CD4-positive, alpha-beta T cell treated with Interleukin-10 for 1 hour (primary cell): ENCODE results near the gene P2RX1.

Source experiments
- DNase-seq: peaks from one replicate; pipeline ENCODE4 v3.0.0-alpha.2; 2020

Gene P2RX1

DNA sequence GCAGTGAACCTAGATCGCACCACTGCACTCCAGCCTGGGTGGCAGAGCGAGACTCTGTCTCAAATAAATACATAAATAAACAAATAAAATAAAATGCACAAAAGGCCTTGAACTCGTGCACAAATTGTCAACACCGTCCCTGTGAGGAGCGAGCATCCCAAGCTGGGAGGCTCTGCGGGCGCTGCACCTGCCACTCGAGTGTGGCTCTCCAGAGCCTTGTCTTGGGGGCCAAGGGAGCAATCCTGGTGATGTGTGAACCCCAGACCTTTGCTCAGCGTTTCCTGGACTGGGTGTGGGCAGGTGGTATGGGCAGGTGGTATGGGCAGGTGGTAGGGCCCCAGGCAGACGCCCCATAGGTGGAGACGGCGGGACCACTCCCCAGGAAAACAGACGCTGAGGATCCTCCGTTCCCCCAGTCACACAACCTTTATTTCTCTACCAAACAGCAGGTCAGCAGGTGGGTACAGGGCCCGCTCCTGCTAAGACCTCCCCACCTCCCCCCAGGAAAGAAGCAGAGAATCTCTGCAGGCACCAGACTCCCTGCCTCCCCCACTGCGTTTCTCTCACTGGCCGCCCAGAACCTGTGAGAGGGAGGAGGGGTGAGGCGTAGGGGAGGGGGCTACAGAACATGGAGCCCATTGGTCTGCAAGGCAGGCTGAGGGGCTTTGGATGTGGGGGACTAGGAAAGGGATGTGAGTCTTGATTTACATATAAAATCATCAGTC is 7.4 kb upstream of the P2RX1 start:
- DNase-seq: no peak

DNA sequence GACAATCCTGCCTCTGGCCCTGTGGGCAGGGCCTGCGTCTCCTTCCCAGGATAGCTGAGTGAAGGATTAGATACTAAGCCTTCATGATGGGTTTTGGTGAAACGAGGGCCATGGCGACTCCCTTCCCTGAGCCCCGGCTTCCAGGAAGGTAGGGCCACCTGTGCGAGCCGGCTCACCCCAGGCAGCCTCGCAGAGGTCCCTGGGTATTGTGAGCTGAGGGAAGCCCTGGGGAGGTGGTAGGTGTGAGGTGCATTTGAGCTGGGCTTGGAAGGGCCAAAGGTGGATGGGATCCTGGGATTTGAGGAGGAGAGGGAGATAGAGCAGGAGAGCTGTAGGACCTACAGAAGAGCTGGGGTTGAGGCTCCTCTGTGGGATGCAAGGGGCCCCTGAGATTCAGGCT is 6.5 kb upstream of the P2RX1 start:
- DNase-seq: no peak

DNA sequence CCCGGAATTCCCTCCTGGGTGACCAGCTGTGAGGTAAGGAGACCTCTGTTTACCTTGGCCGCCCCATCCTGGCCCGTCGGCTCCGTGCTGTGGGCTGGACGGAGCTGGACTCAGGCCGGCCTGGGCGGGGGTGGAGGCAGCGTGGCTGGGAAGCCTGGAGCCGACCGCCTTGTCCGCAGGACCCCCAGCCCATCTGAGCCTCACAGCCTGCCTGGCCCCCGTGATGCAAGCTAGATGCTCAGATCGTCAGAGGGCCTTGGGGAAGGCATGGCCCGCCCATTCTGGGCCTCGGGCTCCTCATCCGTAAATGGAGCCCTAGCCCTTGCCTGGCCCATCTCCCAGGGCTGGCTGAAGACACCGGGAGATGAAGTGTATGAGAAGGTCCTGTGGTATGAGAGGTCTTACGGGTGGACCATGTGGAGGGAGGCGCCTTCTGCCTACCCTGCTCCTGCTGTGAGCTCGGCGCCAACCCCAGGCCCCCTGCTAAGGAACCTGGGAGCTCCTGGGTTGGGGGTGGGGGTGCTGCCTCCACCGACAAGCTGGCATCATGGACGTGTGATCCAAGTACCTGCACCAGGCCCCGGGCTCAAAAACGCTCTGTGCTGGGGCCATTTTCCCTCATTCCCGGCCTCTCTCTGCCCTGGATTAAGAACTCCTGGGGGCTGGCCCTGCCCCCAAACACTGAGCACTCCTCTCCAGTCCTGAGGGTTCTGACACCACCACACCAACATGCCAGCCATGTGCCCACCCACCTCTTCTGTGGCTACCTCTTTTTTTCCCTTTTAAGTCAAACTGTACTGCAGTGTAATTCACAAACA is 5.4 kb upstream of the P2RX1 start:
- DNase-seq: no peak

DNA sequence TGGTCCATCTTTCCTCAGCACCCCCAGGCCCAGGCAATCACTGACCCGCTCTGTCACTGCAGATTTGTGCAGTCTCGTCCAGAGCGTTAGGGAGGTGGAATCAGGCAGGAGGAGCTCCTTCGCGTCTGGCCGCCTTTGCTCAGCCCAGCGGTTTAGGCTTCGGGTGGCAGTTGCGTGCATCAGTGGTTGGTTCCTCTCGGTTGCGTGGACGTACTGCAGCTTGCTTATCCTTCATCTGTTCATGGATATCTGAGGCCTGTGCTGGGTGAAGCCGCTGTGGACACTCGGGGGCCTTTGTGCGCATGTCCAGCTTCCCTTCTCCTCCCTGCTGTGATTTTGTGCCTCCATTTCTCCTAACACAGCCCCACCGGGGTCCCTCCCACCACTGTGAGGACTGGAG is 4.7 kb upstream of the P2RX1 start:
- DNase-seq: no peak

DNA sequence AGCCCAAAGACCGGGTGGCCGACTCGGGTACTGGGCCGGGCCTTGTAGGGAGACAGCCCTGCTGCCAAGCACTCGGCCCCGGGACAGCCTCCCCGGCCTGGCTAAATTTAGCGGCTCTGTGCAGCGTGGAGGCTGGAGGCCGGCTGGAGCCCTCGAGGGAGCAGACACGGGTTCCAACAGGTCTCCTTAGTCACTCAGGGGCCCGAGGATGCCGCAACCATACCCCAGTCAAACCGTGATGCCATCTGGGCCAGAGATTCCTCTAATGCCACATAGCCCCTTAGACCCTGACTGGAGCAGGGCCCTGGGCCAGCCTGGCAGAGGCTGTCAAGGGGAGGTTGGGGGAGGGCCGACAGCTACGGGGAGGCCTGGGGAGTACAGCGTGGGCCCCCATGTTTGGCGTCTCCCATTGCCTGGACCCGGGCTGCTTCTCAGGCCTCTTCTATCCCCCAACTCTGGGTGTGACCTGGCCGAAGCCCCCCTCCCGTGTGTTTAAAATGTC is 2.9 kb upstream of the P2RX1 start:
- no peak for DNase-seq

DNA sequence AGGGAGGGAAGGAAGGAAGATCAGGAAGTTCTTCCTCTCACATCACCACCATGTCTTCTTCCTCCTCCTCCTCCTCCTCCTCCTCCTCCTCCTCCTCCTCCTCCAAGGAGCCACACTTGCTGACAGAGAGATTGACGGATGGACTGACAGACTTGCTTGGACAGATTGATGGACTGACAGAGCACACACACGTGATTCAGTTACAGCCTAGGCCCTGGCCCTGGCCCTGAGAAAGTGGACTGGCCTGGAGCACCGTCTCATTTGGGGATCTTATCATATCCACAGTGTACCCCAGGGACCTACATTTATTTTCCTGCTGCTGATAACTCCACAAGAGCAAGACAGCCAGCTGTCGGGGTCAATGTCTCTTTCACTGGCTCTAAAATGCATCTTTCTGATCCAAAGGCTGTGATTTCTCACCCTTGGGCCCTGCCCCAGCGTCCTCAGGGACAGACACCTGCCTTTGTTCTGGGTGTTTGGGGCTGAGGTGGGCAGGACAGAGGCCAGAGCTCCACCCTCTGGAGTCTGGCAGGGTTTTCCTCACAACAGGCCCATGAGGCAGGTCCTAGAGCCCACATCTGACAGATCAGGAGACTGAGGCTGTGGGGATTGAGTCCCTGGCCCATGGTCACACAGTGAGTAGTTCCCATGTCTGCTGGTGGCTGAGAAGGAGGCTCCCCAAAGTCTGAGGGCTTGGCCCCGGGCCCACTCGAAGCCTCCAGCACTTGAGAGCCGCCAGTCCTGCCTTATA is 2.3 kb upstream of the P2RX1 start:
- no peak for DNase-seq

DNA sequence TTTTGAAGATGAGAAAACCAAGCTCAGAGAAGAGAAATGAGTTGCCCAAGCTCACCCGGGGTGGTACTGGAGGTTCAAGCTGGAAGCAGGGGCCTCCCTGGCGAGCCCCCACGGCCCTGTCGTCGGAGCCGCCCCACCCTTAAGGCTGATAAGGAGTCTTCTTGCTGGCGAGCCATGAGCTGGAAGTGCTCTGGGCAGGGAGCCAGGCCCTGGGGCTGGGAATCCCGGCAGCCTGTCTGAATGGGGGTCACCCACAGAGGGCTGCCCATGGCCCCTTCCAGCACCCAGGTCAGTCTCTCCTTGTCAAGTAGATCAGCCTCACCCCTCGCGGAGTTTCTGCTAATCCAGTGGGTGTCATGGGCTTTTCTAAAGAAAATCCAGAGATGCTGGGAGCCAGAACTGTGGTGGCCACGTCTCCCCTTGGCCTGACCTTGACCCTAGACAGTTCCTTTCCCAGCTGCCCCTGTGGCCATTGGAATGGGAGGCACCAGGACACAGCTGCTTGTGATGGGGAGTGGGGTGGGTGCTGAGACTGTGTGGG is 1.2 kb upstream of the P2RX1 start:
- DNase-seq: no peak

DNA sequence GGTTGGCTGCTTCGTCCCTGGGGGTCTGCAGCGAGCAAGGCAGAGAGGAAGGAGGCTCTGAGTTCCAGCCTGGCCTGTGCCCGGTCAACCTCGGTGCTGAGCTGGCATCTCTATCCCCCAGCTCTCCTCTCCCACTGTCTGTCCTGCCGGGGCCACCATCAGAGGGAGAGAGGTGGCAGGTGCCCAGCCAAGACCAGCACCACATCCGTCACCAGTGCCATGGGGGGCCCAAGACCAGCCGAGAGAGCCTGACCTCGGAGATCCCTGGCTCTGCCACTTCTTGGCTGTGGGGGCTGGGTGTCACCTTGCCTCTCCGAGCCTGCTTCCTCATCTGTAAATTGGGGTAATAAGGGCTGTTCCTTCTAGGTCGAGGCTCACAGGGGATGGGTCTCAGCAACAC is 560 bp upstream of the P2RX1 start:
- no peak for DNase-seq

DNA sequence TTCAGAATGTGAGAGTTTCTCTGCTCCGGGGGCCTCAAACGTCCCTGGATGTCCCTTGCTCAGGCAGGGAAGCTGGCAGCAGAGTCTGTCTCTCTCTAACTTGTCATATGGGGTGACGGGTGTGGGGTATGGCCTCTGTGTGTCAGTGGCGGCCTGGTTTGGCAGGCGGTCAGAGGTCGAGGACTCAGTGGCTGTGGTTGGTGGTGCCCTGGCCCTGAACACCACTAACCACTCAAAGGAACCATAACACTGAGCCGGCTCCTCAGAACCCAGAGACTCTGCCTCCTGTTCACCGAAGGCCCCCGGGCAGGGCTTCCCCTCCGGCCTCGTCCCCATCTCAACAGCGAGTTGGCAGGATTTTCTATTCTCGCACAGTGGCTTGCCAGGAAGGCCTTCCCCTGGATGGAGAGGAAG is 677 bp downstream of the P2RX1 start:
- DNase-seq: no peak

DNA sequence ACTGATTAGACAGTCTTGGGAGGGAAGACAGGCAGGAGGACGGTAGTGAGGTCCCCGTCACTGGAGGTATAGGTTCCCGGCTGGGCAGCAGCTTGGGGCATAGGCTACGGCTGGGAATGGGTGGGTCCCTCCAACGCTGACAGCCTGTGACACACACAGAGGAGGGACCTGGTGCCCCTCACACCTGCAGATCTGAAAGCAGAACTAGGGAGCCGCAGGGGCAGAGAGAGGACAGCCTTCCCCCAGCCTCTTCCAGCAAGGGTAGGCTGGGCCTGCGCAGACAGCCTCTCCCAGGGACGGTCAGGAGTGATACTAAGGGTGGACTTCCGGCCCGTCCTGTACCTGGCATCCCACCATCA is 2.0 kb downstream of the P2RX1 start:
- DNase-seq: peak; percentile 12

DNA sequence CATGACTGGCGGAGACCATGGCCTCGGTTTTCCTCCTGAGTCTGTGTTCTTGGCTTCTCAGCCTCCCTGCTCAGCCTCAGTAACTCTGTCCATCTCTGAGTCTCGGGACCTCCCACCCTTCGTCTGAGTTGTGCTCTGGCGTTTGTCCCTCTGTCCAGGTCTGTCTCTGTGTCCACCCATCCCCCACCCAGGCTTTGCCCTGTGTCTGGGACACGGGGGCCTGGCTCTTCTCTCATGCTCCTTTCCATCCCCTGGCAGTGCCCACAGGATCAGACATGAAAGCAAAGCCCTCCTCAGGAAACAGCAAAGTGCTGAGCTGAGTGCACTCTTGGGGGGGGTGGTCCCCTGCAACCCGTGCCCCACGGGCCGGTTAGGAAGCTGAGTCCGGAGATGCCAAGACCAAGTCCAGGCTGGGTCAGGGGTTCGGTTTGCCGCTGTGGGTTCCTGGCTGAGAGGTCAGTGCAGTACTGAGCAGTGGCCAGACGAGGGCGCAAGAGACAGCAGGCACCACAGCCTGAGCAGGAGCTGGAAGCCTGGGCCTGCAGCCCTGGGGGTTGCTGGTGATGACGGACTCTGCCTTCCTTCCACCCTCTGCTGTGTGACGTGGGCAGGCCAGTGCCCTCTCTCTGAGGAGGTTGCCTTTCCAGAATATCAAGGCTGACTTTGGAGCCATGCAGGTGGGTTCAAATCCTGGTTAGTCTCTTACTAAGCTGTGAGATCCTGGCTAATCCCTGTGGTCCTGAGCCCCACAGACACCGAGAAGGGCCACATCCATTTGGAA is 2.5 kb downstream of the P2RX1 start:
- DNase-seq: peak; percentile 81

DNA sequence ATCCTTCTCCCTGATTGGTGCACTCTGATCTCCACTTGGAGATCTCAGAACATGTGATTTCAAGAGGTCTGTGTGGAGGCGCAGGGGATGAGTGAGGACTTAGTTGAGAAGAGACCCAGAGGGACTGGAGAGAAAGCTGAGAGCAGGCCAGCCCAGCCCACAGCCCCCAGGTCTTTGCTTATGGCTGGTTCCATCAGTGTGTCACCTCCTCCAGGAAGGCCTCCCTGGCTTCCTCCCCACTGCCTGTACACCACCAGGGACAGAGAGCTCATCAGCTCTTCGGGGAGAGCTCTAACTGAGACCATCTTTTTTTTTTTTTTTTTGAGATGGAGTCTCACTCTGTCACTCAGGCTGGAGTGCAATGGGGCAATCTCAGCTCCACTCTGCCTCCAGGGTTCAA is 3.4 kb downstream of the P2RX1 start:
- no peak for DNase-seq

DNA sequence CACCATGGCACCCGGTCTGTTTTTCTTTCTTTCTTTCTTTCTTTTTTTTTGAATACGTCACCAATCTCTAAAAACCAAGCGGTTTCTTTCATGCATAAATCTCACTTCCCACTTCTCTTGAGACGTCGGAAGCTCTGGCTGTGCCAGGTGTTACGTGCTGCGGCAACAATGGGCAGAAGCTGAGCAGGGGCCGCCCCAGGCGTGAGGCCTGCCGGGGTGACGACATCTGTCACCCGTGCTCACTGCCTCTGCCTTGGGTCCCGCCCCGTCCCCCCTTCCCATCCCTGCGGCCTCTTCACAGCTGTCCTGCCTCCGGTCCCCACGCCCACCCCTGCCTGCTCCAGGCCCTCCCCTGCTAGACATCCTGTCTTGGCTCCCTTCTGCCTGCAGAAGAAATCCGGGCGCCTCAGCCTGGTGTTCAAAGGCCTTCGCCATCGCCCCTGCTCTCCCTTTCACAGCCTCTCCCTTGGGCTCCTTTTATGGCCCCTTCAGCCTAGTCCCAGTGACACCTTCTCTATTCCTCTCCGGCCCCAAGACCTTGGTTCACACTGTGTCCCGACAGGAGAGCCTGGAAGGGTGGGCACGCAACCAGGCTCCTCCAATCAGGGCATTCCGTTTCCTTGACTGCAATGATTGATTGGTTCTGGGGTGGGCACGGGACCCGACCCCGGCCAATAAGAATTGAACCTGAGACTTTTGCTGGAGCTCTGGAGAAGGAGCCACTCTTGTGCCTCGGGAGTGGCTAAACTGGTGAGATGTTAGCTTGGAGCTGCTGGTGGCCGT is 4.8 kb downstream of the P2RX1 start:
- peak; percentile 77 for DNase-seq

DNA sequence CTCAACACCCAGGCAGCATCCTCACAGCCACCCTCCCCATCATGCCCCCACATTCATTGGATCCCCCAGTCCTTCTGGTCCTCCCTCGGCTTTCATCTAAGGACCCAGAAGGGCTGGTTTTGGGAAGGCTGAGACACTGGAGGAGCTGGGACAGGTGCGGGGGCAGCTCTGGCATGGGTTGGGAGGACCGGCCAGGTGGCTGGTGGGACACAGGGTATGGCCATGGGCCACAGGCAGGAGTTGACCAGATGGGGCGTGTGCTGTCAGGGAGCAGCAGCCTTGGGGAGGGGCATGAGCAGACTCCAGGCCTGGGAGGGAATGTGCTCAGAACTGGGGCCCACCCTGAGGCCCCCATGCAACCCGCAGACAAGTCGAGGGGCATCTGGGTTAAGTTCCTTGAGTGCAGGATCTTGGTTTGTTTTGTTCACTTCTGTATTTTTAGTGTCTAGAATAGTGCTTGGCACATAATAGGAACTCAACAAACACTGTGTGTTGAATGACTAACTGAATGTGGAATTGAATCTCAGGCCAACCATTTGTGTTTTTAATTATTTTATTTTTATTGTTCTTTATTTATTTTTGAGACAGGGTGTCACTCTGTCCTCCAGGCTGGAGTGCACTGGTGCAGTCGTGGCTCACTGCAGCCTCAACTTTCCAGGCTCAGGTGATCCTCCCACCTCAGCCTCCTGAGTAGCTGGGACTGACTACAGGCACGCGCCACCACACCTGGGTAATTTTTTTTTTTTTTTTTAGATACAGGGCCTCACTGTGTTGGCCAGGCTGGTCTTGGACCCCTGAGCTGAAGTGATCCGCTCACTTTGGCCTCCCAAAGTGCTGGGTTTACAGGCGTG is 5.6 kb downstream of the P2RX1 start:
- no peak for DNase-seq

DNA sequence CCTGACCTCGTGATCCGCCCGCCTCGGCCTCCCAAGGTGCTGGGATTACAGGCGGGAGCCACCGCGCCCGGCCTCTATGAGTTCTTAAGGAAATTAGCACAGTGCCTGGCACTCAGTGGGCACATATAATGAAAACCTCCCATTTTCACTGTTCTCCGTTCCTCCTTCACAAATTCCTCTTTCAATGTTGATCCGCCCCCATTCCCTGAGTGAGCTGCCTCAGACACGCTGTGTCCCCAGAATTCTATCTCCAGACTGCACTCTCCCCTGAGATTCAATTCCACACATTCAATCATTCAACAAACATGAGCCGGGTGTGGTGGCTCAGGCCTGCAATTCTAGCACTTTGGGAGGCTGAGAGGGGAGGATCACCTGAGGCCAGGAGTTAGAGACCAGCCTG is 7.0 kb downstream of the P2RX1 start:
- DNase-seq: no peak

DNA sequence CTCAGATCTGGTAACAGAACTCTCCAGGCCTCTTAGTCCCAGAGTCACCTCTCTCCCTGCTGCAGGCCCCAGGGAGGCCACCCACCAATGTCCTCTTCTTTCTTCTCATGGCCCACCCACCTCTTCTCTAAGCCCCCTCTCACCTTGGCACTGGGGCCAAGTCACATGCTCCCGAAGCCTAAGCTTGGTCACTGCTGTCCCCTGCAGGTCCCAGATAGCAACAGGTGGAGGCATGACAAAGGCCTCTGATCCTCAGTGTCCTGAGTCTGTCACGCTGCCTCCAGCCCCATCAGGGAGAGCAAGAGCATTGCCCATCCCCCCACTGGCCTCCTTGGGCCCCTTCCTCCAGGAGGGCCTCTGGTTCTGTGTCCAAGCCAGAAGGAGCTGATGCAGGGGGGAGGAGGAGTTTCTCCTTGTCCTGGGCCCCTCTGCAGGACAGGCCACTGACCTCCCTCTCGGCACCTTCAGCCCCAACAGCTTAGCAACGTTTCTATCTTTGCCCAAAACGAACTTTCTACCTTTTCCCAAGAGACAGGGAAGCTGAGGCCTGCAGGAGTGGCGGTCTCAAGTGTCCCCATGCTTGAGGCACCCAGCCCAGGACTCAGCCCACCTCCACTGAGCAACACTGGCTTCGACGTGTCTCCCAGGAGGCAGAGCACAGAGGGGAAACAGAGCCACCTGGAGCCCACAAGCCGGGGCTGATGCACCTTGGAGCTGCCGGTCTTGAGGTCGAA is 8.6 kb downstream of the P2RX1 start:
- DNase-seq: no peak

DNA sequence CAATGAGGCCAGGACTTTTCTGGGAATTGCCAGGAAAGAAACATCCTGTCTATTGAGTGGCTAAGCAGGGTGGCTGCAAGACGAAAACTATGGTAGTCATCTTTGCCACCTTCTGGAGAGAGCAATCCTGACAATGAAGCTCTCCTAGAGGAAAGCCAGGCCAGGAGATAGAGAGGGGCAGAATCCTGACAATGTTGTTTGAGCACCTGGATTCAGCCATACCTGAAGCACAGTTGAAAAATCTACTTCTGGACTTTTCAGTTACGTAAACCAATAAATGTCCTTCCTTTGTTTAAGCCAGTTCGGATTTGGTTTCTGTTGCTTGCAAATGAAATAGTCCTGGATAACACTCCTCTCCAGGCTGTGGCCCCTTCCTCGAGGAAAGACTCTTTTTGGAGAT is 9.4 kb downstream of the P2RX1 start:
- no peak for DNase-seq

DNA sequence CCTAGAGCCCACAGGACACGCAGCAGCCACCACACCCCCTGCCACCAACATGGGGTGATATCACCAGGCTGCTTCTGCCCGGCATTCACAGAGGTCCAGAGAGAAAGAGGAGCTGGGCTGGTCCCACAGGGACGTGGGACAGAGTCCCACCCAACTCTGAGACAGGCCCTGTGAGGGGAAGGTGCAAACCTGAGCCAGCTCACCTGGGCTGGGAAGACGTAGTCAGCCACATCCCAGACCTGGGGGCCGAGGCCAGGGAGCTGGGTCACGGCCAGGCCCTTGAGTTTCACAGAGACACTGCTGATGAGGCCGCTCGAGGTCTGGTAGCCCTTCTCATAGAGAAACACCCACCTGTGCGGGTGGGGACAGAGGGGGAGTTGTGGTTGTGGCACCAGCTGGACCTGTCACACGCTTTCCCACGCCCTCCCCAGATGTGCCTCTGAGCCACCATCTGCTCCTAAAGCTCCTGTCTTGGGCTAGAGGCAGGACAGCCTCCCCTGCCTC is 11.2 kb downstream of the P2RX1 start:
- DNase-seq: no peak

DNA sequence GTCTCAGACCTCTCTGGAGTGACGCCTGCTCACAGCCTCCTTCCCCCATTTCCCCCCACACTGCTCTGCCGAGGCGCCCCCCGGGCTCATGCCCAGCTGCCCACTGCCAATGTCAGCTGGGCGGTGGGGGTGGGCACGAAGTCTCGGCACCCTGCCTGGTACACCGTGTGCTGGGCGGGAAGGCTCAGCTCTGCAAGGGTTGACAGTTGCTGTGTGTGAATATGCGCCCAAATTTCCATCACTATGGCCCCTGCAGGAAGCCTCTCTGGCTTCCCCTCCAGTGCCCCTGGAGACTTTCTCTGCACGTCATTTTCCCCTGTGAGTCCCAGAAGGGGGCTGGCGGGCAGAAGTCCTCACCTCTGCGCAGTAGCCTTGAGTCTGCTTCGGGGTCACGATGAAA is 11.8 kb downstream of the P2RX1 start:
- DNase-seq: no peak

DNA sequence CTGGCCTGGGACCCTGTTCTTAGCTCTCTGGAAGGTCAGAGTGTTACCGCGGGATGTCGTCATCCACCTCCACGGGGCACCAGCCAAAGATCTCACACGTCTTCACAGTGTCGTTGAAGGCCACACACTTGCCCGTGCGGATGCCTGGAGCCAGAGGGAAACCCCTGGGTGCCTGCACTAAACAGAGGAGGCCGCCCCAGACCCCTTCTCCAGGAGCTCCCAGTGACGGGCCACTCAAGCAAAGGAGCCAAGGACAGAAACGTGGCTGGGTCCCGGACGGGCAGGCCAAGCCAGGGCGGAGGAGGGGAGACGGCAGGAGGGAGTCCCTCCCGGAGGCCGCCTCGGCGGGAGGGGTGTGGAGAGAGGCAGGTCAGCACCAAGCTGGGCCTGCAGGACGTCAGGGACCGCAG is 12.4 kb downstream of the P2RX1 start:
- no peak for DNase-seq
